ENCODE data around the gene AHRR. TPM values are rescaled to one million over a fixed set of nuclear protein-coding genes. Genes with fewer than 3 reads are reported as not detected.

The AHRR gene
- total and polyA plus RNA-seq, 2 of the 4 experiments (the other 2 are of a cell fraction), result 15.6 to 37.1 TPM

DNA sequence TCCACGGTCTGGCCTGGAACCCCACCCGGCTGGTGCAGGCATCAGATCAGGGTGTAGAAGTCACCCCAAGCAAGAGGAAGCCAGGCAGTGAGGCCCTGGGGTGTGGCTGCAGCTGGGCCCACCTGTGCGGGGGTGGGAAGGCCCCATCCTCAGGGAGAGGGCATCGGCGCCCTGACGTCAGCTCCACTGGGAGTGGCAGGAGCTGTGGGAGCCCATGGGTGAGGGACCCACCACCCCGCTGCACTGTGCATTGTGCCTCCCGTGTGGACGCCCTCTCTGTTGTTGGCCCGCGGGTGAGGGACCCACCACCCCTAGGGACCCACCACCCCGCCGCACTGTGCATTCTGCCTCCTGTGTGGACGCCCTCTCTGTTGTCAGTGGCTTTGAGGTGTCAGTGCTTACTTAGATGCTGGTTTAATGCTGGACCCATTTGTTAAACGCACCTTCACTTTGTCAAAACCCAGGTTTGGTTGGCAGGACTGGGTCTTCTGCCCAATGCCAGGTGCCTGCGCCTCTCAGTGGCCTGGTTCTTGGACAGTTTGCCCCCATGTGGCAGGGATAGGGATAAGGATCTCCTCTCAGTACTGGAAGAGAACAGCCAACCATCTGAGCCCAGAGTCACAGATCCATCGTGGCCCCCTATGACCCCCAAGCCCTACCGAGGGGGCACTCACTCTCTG lies 114.6 kb downstream of the AHRR start:
- intact Hi-C loops (cut with micrococcal nuclease), result loop anchor here (1.0 kb wide), 1 partner anchor 119 kb away; no protein-coding TSS in a partner anchor
- in situ Hi-C loops (cut with MboI; ENCODE audit: low sequenced_read_pairs), result loop anchor here (5.0 kb wide), 1 partner anchor 124 kb away; no protein-coding TSS in a partner anchor
- ATAC-seq (ENCODE audit: low read depth) (peak; percentile 58), DNase-seq (peak; percentile 30)
- peaks cover 0 to 38% of the 10 kb centered on the region in 2 experiments; a peak in 3 of 4 replicates for H3K79me1 ChIP-seq (ENCODE audit: low read depth in 1 of 2, low read length in 2 of 2)
- H4K91ac ChIP-seq (ENCODE audit: insufficient read depth, low read depth, low read length), result peak overlapping the region; percentile 10; the same call in 1 of the 2 replicates
- peak overlapping the region; percentile 80; the same call in 1 of the 2 replicates for H2AK5ac ChIP-seq (ENCODE audit: low read depth, low read length)
- no peak for TF ChIP-seq CHD1 (IDR thresholded peaks at IDR 0.05; ENCODE audit: low read depth, low read length)
- peak; percentile 61 for TF ChIP-seq SMC3 (IDR thresholded peaks at IDR 0.05; ENCODE audit: low read depth, low read length)
- no peak for TF ChIP-seq MAZ (IDR thresholded peaks at IDR 0.05; ENCODE audit: borderline replicate concordance, low read depth, low read length)
- peak; percentile 55 for TF ChIP-seq RAD21 (IDR thresholded peaks at IDR 0.05; ENCODE audit: low read length)
- no peak for TF ChIP-seq RFX5 (IDR thresholded peaks at IDR 0.05; ENCODE audit: low read depth, low read length)
- no peak for TF ChIP-seq MXI1 (IDR thresholded peaks at IDR 0.05; ENCODE audit: borderline replicate concordance, low read depth, low read length)
- TF ChIP-seq, protein P1, sequence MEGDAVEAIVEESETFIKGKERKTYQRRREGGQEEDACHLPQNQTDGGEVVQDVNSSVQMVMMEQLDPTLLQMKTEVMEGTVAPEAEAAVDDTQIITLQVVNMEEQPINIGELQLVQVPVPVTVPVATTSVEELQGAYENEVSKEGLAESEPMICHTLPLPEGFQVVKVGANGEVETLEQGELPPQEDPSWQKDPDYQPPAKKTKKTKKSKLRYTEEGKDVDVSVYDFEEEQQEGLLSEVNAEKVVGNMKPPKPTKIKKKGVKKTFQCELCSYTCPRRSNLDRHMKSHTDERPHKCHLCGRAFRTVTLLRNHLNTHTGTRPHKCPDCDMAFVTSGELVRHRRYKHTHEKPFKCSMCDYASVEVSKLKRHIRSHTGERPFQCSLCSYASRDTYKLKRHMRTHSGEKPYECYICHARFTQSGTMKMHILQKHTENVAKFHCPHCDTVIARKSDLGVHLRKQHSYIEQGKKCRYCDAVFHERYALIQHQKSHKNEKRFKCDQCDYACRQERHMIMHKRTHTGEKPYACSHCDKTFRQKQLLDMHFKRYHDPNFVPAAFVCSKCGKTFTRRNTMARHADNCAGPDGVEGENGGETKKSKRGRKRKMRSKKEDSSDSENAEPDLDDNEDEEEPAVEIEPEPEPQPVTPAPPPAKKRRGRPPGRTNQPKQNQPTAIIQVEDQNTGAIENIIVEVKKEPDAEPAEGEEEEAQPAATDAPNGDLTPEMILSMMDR (conservative IDR thresholded peaks at IDR 0.05; ENCODE audit: low read depth, low read length), result peak; percentile 50
- no peaks in the 10 kb centered on the region; the same call in 1 of the 2 replicates for H3K9me1 ChIP-seq (ENCODE audit: insufficient read depth, low read length)
- H3K4ac ChIP-seq (ENCODE audit: low read depth, low read length), result peak overlapping the region; percentile 67
- peak overlapping the region; percentile 11 for H2BK5ac ChIP-seq (ENCODE audit: low read depth, low read length, poor library complexity, severe bottlenecking)
- ChIA-PET POLR2A (ENCODE audit: unreplicated experiment) (no interaction called here), CTCF (no interaction called here)
- H2BK15ac ChIP-seq (ENCODE audit: low read depth, low read length), result no peak overlapping the region
- H3K23ac ChIP-seq (ENCODE audit: low read depth, low read length), result no peak overlapping the region
- no peak overlapping the region for H3K4me2 ChIP-seq (ENCODE audit: low read depth, low read length)
- no peaks in the 10 kb centered on the region; the same call in 1 of the 2 replicates for H4K20me1 ChIP-seq (ENCODE audit: insufficient read depth, low read length)
- peaks cover 32% of the 10 kb centered on the region for H3K36me3 ChIP-seq (ENCODE audit: control insufficient read depth, insufficient read depth, low read length)
- H3K9ac ChIP-seq (ENCODE audit: low read depth, low read length), result no peak overlapping the region
- peak overlapping the region in 1 of 2 experiments; percentile 34; a peak in 1 of 4 replicates for H4K8ac ChIP-seq (ENCODE audit: low read depth in 2 of 2, low read length in 2 of 2)
- H3K18ac ChIP-seq (ENCODE audit: low read depth, low read length), result no peak overlapping the region
- no peak overlapping the region for H3K27ac ChIP-seq (ENCODE audit: insufficient read depth, low read length)
- no peak overlapping the region for H3K14ac ChIP-seq (replicated peaks; ENCODE audit: low read depth, low read length)
- H3K4me1 ChIP-seq (ENCODE audit: control insufficient read depth, insufficient read depth, low read length), result peaks cover 4% of the 10 kb centered on the region; the same call in 1 of the 2 replicates
- no peak overlapping the region for H3K4me3 ChIP-seq (ENCODE audit: insufficient read depth, low read depth, low read length)
- 0 out of 2 replicates have a peak overlapping the region, but pooled peaks have one; percentile 32 for H2BK20ac ChIP-seq (ENCODE audit: low read depth, low read length)
- no peak overlapping the region; the same call in 1 of the 2 replicates for H4K5ac ChIP-seq (ENCODE audit: low read depth, low read length)
- H3K56ac ChIP-seq (ENCODE audit: extremely low read depth, insufficient read depth, low read length), result no peak overlapping the region
- no peaks in the 10 kb centered on the region for H3K27me3 ChIP-seq (ENCODE audit: control insufficient read depth, insufficient read depth, low read length)
- dilution Hi-C loops (cut with HindIII; ENCODE audit: low sequenced_read_pairs, unreplicated experiment), result no loop called here
- H2BK120ac ChIP-seq (ENCODE audit: low read depth, low read length), result peak overlapping the region; percentile 68
- H2AK9ac ChIP-seq (replicated peaks; ENCODE audit: low read depth, low read length, poor library complexity), result peak overlapping the region; percentile 63
- H2AFZ ChIP-seq (replicated peaks; ENCODE audit: low read length, poor library complexity), result peak overlapping the region; percentile 45
- WGBS, 2 experiments (ENCODE audit: extremely low coverage in 2 of 2, insufficient read length in 1 of 2), result 86% methylated on average over 7 of the region's 18 CpGs; no CpG with 5 or more reads in 1 of the 2 experiments
- H3K9me3 ChIP-seq (ENCODE audit: control insufficient read depth, insufficient read depth, low read length), result no peaks in the 10 kb centered on the region
- BruUV-seq (replicated peaks), result no TSS peak
